GM12872 (cell line): Measurements from ENCODE around the gene ELF3.

Source experiments
- CTCF ChIP-seq: IDR thresholded peaks from 3 replicates; pipeline ENCODE4 v1.5.1; 2011; ENCODE audit warnings: low read depth, mild to moderate bottlenecking, low read length, moderate library complexity; ENCODE audit not compliant: insufficient read depth

Gene ELF3

GRCh38 chr1:201982623-201983379, 27.6 kb upstream of the ELF3 start, which contains the start of gene RNPEP:
TSS of gene RNPEP (plus strand) at chr1:201982648. CDS start at chr1:201982667, 19 bp downstream.
- peak; percentile 21; the same call in 1 of the 3 replicates for TF ChIP-seq CTCF

GRCh38 chr1:201983380-201983805, 27.0 kb upstream of the ELF3 start:
- TF ChIP-seq CTCF, result no peak

GRCh38 chr1:201984446-201984845, 25.9 kb upstream of the ELF3 start:
- TF ChIP-seq CTCF, result no peak

GRCh38 chr1:201985355-201985754, 25.0 kb upstream of the ELF3 start:
- TF ChIP-seq CTCF, result no peak

GRCh38 chr1:201988601-201989000, 21.8 kb upstream of the ELF3 start:
- TF ChIP-seq CTCF, result no peak

- TF ChIP-seq CTCF, result no peak
Observed at GRCh38 chr1:201989354-201990128, 20.8 kb upstream of the ELF3 start.

- TF ChIP-seq CTCF, result no peak
Observed at GRCh38 chr1:201990427-201990826, 20.0 kb upstream of the ELF3 start.
